ENCODE results near the gene FOSL2.

DNA sequence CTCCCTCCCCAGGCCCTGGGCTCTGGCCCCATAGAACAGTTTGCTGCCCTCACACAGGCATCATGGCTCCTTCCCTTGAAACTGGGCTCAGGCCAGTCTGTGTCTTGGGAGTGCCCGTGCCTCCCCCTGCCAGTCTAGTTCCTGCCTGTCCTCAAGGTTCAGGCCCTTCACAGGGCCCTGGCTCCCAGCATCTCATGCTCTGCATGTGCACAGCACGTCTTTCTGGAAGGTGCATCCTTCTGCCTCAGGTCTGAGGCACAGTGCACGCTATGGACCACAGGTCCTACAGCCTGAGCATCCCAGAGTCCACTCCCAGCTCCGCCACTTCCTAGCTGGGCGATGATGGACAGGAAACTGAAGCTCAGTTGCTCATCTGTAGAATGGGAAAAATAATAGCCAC, 35.6 kb upstream of the FOSL2 start:
- TF ChIP-seq, protein P1, sequence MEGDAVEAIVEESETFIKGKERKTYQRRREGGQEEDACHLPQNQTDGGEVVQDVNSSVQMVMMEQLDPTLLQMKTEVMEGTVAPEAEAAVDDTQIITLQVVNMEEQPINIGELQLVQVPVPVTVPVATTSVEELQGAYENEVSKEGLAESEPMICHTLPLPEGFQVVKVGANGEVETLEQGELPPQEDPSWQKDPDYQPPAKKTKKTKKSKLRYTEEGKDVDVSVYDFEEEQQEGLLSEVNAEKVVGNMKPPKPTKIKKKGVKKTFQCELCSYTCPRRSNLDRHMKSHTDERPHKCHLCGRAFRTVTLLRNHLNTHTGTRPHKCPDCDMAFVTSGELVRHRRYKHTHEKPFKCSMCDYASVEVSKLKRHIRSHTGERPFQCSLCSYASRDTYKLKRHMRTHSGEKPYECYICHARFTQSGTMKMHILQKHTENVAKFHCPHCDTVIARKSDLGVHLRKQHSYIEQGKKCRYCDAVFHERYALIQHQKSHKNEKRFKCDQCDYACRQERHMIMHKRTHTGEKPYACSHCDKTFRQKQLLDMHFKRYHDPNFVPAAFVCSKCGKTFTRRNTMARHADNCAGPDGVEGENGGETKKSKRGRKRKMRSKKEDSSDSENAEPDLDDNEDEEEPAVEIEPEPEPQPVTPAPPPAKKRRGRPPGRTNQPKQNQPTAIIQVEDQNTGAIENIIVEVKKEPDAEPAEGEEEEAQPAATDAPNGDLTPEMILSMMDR (conservative IDR thresholded peaks at IDR 0.05; ENCODE audit: low read depth in 2 of 2): no peak
- TF ChIP-seq POLR2AphosphoS5 (IDR thresholded peaks at IDR 0.05; ENCODE audit: low read depth) (no peak), EZH2 (IDR thresholded peaks at IDR 0.05; ENCODE audit: low read depth, unreplicated experiment) (no peak), EZH2phosphoT487 (IDR thresholded peaks at IDR 0.05; ENCODE audit: unreplicated experiment) (no peak), CREB1 (CRISPR knock-in tag; IDR thresholded peaks at IDR 0.05; ENCODE audit: low read depth) (no peak), ZNF331 (CRISPR knock-in tag; IDR thresholded peaks at IDR 0.05; ENCODE audit: low read depth) (no peak), ZNF114 (CRISPR knock-in tag; IDR thresholded peaks at IDR 0.05) (no peak), STAT1 (IDR thresholded peaks at IDR 0.05; ENCODE audit: unreplicated experiment) (no peak), JUNB (IDR thresholded peaks at IDR 0.05; ENCODE audit: unreplicated experiment) (no peak)
- TF ChIP-seq, protein P2, sequence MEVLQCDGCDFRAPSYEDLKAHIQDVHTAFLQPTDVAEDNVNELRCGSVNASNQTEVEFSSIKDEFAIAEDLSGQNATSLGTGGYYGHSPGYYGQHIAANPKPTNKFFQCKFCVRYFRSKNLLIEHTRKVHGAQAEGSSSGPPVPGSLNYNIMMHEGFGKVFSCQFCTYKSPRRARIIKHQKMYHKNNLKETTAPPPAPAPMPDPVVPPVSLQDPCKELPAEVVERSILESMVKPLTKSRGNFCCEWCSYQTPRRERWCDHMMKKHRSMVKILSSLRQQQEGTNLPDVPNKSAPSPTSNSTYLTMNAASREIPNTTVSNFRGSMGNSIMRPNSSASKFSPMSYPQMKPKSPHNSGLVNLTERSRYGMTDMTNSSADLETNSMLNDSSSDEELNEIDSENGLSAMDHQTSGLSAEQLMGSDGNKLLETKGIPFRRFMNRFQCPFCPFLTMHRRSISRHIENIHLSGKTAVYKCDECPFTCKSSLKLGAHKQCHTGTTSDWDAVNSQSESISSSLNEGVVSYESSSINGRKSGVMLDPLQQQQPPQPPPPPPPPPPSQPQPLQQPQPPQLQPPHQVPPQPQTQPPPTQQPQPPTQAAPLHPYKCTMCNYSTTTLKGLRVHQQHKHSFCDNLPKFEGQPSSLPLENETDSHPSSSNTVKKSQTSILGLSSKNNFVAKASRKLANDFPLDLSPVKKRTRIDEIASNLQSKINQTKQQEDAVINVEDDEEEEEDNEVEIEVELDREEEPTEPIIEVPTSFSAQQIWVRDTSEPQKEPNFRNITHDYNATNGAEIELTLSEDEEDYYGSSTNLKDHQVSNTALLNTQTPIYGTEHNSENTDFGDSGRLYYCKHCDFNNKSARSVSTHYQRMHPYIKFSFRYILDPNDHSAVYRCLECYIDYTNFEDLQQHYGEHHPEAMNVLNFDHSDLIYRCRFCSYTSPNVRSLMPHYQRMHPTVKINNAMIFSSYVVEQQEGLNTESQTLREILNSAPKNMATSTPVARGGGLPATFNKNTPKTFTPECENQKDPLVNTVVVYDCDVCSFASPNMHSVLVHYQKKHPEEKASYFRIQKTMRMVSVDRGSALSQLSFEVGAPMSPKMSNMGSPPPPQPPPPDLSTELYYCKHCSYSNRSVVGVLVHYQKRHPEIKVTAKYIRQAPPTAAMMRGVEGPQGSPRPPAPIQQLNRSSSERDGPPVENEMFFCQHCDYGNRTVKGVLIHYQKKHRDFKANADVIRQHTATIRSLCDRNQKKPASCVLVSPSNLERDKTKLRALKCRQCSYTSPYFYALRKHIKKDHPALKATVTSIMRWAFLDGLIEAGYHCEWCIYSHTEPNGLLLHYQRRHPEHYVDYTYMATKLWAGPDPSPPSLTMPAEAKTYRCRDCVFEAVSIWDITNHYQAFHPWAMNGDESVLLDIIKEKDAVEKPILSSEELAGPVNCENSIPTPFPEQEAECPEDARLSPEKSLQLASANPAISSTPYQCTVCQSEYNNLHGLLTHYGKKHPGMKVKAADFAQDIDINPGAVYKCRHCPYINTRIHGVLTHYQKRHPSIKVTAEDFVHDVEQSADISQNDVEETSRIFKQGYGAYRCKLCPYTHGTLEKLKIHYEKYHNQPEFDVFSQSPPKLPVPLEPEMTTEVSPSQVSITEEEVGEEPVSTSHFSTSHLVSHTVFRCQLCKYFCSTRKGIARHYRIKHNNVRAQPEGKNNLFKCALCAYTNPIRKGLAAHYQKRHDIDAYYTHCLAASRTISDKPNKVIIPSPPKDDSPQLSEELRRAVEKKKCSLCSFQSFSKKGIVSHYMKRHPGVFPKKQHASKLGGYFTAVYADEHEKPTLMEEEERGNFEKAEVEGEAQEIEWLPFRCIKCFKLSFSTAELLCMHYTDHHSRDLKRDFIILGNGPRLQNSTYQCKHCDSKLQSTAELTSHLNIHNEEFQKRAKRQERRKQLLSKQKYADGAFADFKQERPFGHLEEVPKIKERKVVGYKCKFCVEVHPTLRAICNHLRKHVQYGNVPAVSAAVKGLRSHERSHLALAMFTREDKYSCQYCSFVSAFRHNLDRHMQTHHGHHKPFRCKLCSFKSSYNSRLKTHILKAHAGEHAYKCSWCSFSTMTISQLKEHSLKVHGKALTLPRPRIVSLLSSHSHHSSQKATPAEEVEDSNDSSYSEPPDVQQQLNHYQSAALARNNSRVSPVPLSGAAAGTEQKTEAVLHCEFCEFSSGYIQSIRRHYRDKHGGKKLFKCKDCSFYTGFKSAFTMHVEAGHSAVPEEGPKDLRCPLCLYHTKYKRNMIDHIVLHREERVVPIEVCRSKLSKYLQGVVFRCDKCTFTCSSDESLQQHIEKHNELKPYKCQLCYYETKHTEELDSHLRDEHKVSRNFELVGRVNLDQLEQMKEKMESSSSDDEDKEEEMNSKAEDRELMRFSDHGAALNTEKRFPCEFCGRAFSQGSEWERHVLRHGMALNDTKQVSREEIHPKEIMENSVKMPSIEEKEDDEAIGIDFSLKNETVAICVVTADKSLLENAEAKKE (CRISPR knock-in tag; IDR thresholded peaks at IDR 0.05): no peak
- TF ChIP-seq, protein P3, sequence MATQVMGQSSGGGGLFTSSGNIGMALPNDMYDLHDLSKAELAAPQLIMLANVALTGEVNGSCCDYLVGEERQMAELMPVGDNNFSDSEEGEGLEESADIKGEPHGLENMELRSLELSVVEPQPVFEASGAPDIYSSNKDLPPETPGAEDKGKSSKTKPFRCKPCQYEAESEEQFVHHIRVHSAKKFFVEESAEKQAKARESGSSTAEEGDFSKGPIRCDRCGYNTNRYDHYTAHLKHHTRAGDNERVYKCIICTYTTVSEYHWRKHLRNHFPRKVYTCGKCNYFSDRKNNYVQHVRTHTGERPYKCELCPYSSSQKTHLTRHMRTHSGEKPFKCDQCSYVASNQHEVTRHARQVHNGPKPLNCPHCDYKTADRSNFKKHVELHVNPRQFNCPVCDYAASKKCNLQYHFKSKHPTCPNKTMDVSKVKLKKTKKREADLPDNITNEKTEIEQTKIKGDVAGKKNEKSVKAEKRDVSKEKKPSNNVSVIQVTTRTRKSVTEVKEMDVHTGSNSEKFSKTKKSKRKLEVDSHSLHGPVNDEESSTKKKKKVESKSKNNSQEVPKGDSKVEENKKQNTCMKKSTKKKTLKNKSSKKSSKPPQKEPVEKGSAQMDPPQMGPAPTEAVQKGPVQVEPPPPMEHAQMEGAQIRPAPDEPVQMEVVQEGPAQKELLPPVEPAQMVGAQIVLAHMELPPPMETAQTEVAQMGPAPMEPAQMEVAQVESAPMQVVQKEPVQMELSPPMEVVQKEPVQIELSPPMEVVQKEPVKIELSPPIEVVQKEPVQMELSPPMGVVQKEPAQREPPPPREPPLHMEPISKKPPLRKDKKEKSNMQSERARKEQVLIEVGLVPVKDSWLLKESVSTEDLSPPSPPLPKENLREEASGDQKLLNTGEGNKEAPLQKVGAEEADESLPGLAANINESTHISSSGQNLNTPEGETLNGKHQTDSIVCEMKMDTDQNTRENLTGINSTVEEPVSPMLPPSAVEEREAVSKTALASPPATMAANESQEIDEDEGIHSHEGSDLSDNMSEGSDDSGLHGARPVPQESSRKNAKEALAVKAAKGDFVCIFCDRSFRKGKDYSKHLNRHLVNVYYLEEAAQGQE (IDR thresholded peaks at IDR 0.05; ENCODE audit: unreplicated experiment): no peak
- TF ChIP-seq, protein P4, sequence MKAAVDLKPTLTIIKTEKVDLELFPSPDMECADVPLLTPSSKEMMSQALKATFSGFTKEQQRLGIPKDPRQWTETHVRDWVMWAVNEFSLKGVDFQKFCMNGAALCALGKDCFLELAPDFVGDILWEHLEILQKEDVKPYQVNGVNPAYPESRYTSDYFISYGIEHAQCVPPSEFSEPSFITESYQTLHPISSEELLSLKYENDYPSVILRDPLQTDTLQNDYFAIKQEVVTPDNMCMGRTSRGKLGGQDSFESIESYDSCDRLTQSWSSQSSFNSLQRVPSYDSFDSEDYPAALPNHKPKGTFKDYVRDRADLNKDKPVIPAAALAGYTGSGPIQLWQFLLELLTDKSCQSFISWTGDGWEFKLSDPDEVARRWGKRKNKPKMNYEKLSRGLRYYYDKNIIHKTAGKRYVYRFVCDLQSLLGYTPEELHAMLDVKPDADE (IDR thresholded peaks at IDR 0.05): no peak
